HG03378 (cell line): ENCODE measurements around the gene PDE7B.

ENCODE experiments used
- ATAC-seq: cut with Tn5 transposase; IDR thresholded peaks from one replicate; pipeline ENCODE4 v1.9.1; 2021; ENCODE audit warnings: mild to moderate bottlenecking, moderate library complexity; ENCODE audit not compliant: unreplicated experiment

PDE7B gene

DNA sequence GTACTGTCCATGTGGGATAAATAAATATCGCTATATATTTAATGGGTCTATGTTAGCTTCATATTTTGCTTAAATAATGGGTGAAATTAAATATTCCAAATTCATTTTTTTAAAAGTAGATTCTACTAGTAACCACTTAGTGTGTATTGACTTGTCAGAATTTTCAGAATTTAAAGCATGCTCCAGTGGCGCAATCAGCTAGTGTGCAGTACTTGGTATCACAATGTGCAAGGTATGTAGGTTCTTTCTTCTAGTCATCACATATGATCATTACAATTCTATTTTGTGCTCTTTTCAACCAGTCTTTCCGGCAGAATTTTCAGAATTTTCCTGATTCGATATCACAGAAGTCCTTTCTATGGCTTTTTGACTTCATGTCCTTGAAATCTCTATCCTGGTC, 32.6 kb downstream of the PDE7B start:
- no peak for ATAC-seq

DNA sequence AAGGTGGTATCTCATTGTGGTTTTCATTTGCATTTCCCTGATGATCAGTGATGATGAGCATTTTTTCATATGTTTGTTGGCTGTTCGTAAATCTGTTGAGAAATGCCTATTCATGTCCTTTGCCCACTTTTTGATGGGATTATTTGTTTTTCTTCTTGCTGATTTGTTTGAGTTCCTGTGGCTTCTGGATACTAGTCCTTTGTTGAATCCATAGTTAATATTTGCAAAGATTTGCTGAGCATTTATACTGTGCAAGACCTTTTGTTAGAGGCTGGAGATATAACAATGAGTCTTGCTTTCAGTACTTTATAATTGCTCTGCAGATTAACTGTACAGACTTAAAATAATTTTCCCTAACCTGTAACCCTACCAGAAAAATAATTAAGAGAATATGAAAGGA, 35.6 kb downstream of the PDE7B start:
- ATAC-seq = no peak

DNA sequence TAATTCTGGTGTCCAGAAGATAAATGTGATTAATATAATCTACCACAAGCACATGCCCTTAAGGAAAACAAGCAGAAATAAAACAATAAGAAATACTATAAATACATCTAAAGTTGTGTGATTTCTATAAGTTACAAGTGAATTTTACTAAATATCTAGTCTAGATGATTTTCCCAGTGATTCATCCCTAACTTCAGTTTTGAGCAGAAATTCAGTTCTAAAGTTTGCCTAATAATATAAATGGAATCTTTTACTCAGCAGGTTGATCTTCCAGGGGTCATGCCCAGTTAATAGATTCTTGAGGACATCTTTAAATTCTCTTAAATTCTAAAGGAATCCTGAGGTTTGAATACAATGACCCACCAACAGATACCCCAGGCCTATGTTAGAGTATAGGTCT, 37.3 kb downstream of the PDE7B start:
- ATAC-seq = no peak

DNA sequence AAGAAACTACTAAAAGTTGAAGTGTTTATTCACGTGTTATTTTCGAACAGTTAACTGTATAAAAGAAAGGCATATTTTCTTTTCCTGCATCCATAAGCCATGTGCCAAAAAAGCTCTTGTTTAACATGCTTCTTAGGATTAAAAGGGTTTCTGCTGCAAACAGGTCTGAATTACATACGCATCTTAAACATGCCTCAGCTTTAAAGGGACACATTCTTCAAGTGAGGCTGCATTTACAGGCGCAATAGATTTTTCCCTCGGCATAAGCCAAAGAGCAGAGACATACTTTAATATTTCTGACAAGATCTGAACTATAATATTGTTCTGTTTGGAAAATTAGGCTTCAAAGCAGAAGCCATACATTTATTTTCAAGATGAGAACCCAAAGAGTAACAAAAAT, 39.4 kb downstream of the PDE7B start:
- no peak for ATAC-seq

DNA sequence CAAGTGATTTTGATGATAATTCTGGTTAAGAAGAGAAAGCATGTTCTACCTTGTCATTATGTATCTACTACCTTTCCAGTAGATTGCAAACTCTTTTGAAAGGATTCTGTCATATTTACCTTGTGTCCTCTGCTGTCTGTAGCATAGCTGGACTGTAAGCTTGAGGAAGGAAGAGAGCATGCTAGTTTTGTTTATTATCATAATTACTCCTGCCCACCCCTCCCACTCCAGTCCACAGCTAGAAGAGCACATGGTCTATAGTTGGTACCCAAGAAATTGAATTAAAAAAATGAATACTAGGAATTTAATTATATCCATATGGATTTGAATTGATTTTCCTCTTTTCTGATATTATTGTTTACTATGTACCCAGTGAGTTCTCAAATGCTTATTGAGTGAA, 40.2 kb downstream of the PDE7B start:
- no peak for ATAC-seq

DNA sequence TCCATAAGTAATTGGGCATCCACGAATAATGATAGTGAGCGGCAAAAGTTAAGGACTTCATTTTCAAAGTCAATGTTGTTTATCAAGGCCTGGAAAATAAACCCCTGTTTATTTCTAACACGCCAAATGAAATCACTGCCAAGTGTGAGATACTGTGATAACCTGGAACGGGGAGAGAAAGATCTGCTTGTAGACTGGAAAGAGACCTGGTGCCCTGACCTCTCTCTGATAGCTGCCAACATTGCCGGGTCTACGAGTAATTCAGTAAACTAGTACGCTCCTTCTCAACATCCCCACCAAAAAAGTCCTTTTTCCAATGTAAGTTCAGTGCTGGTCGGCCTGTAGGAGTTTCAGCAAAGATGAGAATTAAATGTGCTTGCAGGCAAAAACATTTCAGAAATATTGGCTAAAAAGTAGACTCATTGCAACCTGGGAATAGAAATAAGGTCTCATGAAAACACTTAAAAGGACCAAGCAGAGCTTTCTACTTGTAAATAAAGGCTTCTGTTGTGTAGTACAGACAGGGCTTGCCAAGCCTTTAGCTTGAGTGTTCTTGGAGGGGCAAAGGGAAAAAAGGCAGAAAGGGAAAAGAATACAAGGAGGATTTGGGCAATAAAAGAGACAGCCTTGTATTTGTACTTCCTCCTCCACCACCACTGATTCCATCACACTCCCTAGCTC, 43.9 kb downstream of the PDE7B start:
- no peak for ATAC-seq

DNA sequence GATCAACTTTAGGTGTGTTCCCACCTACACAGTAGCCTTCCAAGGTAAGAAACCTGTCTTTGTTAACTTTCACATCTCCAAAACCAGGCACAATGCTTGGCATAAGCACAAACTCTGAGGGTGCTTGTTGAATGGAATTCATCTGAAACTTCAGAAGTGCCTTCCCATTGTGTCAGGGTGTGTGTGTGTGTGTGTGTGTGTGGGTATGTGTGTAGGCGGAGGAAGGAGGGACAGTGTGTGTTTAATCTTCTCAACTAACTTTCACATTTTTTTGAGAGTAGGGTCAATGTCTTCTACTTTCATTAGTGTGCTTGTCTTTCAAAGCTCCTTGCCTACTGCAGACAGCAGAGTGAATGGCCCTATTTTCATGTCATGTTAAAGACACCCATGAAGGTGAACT, 45.6 kb downstream of the PDE7B start:
- ATAC-seq = no peak

DNA sequence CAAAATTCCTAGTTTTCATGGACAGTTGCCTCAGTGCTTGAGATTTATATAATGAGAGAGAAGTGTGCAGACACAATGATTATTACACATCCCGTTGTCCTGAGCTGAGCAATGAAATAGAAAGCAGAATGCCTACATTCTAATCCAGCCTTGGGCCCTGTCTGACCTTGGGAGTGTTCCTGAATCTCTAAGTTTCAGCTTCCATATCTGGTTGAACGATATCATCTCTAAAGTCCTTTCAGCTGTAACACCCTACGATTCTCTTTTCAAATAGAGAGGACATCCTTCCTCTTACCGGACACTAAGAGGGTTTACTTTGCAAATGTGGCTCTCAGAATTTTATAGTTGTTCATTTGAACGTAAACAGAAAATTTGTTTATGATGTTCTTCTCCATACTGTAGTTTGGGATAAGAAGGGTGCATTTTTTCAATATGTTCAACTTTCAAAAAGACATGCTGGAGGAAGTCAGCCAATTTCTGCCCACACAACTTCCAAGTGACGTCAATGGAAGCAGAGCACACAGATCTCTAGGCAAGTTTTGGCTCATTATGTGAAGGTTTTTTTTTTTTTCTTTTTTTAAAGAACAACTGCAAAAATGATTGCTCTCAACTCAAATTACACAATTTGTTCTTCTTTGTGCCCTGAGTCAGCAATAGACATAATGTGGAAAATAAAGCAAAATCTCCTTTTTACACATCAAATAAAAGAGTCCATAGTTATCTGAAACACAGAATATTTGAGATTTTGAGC, 50.4 kb downstream of the PDE7B start:
- no peak for ATAC-seq

DNA sequence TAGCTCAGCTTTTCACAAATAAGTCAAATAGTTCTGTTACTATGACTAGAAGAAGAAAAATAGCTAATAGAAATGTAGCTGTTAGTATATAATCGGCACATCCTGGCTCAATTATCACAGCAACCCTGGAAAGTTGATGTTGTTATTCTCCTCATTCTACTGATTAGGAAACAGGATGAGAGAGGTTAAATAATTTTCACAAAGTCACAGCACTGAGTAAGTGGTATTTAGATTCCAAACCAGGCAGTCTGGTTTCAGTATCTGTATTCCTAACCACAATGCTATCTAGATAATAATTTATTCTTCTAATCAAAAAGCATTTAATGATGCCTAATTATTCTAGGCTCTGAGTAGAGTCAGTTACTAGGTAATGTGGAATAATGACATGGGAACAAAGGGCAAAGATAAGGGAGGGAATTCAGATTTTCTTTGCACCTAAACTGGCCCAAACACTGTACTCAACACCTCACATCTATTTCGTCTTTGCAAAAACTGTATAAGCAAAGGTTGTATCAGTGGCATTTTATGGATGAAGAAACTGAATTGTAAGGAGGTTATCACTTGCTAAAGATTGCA, 51.3 kb downstream of the PDE7B start:
- ATAC-seq = no peak

DNA sequence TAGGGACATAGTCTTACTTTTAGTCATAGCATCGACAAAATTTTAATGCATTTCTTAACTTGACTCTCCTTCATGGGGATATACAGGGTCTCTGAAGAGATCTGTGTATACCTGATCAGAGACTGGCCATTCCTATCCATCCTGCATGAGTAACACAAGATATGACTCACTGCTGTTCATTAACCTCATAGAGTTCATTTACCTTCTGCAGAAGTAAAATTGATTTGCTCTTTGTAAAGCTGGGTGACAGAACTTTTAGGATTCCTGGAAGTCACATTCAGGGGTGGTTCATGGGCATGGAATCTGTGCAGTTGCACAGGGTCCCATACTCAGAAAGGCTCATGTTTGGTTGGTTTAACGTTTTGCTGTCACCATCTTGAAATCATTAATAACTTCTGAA, 53.2 kb downstream of the PDE7B start:
- no peak for ATAC-seq

DNA sequence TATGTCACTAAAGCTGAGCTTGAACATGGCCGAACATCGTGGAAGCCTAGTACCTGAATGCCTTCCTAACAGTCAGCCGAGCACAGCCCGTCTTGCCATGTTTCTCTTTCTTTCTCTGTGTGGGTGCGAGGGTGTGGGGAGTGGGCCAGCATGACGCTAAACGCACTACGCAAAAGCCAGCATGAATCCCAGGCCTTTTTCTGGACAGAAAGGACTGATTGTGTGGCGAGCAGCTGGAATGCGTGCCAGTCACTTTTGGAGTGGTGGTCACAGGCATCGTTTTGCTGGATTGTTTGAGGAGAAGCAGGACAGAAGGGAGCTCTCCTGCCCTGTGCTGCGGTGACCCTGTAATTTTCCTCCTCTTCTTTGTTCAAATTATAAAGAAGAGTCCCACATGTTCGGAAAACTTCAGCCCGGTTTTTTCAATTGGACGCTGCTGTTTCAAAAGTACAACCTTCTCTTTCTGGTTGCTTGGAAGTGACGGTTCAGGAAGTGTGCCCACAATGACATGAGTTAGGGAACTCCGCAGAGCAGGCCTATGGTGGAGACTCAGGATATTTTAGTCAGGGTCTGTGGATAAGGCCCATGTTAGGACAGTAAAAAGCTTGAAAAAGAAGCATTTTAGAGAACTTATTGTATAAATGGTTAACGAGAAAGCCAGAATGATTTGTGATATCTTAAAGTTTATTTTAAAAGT, 54.3 kb downstream of the PDE7B start:
- no peak for ATAC-seq

DNA sequence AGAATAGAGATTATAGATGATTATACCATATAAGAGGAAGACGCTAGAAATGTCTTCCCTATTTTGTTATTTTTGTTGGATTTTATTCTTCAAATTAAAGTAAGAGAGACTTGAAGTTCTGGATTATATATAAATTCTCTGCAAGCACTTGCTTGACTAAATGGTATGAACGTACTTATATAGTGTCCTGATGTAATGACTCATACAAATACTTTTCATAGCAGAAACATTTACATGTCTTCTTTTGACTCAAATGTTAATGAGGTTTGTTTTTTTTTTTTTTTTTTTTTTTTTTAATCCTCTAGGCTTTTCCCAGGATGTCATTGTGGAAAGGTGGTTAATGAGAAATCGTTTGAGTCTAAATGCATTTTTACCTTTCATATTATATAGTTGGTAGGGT, 55.0 kb downstream of the PDE7B start:
- no peak for ATAC-seq

DNA sequence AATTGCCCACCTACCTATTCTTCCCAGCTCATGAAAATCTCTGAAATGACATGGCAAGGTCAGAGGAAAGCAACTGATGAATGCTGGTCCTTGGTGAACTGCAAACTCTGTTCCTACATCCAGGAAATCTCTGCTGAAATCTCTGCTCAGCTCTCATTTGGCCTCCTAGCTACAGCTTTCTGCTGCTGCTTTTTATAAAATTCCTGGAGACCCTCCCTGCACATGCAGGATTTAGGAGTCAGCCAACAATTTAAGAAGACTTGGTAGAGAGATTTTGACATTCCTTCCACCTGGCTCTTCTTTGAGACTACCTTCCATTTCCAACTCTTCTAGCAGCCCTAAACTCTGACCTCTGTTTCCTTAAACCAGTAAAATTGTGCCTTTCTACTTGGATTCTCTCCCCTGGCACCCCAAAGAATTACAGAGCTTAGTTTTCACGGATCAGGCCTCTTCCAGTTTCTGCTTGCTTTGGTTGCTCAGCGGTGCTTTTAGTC, 55.5 kb downstream of the PDE7B start:
- ATAC-seq = no peak

DNA sequence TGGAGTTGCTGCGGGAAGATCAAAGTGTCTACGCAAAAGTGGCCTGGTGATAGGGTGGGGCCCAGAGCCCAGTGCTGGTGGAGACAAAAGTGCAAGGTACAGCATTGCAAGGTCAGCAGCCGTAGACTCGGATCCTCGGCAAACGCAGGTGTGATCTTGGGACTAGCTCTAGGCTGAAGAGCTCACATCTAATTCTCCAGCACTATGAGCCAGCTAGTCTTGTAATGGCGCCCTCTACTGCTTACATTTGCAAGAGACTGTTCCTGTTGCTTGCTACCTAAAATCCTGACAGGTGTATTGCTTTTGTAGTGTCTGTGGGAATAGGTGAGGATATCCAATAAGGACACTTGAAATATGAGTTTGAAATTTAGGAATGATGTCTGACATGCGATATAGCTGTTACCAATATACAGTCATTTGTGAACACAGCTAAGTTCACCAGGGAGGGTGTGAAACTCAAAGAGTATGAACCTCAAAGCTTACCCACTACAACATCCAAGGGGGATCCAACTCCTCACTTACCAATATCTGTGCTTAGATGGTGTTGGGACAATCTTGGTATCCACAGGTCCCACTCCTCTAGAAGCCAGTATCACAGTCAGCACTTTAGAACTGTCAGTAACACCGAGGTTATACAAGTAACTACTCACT, 58.4 kb downstream of the PDE7B start:
- ATAC-seq = peak; percentile 80

DNA sequence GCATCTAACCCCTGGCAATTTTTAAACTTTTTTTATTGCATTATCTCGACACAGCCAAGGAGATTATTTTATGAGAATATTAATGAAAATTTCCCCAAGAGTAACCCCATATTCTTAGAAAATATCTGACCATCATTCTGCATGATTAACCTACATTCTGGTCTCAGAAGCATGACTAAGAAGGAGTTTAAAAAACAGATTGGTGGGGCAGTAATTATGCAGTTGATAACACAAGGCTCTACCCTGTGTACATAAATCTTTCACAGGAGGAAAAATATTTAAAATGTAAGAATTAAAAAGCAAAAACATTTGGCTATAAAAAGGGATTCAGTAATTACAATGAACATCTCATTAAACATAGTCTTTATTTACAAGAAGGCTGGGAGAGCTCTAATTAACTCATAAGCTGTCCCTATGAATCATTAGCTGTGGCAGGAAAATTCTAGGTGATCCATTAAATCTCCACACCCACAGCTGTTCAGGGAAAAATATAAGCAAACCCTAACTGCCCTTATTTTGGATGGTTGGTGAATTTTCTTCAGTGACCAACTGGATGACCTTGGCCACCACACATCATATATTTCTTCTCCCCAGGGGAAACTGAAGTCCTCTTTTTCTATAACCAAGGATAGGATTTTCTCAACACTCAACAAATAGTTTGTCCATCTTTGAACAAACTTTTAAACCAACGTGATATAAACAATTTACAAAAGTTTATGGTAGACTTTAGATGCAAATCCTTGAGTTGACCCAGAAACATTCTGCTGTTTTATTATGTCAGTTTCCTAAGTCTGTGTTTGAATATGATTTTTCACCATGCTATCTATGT, 59.5 kb downstream of the PDE7B start:
- ATAC-seq = no peak

DNA sequence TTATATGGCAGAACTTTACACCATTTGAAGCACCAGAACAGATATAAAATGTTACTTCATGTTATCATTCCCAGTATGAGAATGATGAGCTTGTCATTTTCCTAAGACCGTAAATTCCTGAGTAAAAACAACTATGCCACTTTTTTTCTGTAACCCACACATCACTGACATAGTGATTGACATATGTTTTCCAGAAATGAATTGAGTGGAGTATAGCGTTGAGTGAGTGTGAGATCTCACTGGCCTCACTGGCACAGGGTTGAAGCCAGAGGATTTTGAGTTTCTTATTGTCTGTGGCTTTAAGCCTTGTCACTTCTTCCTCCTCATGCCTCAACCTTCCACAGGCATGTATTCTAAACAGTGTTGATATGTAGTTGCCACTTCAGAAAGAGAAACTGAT, 62.3 kb downstream of the PDE7B start:
- ATAC-seq = no peak

DNA sequence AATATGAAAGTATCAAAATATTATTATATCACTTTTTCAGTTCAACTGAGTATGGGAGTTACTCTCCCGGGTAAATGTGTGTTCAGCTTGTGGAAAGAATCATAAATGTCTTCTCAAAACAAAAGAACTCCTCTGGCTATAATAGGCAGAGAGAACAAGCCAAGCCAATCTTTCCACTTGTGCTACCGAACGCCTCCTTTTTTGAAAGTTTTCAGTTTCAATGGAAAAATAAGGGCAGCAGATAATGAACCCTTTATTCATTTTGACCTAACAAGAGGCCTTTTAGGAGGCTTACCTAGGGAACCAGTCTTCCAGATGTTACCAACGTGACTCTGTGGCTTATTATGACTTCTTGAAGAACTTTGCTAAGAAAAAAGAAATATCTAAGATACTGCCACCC, 67.5 kb downstream of the PDE7B start:
- ATAC-seq = no peak

DNA sequence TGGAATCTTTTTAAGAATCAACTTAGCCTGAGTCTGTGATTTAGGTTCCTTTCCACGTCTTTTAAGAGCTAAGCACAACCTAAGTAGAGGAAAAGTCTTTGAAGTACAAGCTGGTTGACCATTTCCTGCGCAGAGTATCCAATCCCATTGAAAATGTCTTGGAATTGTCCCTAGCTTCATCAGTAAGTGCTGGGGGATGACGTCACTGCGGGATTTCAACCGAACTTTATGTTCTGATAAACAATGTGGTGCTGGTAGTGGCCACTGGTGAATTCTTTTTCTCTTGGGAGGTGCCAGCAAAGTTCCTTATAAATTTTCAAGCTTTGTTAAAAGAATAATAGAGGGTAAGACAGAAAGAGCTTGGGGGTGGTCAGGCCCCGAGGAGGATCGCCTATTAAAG, 69.2 kb downstream of the PDE7B start:
- ATAC-seq = no peak

DNA sequence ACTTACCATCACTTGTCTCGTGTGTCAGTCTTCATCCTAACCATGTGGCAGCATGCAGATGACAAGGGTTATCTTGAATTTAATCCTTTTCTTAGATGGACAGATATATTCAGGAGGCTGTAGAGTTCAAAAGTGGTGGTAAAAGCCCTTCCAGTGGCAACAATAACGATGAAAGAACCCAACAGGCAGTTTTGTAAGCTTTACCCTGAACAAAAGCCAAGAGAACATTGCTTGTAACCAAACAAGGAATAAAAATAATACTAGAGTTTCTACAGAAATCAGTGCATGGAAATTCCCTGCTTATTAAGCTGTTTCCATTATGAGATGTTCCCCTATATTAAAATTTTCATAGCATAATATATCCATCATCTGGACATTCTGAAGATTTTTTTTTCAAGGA, 69.7 kb downstream of the PDE7B start:
- no peak for ATAC-seq

DNA sequence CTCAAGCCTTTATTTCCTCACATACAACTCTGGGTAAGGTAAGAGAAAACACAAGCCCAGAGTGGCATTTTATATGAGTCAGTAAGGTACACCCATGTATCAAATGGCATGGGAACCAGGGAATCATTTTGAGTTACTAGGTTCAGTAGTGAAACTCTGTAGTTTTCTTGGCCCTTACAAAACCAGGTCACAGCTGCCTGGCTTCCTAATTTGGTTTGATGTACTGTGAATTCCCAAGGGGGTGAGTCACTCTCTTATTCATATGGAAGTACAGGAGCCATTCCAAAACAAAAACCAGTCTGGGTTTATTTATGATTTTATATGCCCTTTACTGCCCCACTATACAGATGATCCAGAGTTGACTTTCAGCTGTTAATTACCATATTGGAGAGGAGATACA, 70.7 kb downstream of the PDE7B start:
- ATAC-seq = no peak
